ENCODE results near the gene RAB22A.

DNA sequence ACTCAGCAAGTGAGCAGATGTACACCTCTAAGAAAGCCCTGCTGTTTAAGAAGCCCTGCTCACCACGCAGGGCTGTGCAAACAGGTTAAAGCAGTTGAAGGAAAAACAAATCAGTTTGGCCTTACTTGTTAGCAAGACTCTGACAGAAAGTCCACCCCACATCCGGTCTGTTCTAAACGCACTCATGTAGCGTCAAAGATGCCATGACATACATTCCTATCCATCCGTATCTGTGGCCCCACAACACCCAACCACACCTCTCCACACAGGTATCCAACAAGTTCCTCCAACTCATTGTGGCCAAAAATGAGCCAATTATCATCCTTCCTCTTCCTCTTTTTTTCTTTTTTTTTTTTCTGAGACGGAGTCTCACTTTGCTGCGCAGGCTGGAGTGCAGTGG is 22.8 kb upstream of the RAB22A start:
- TF ChIP-seq, protein P1, sequence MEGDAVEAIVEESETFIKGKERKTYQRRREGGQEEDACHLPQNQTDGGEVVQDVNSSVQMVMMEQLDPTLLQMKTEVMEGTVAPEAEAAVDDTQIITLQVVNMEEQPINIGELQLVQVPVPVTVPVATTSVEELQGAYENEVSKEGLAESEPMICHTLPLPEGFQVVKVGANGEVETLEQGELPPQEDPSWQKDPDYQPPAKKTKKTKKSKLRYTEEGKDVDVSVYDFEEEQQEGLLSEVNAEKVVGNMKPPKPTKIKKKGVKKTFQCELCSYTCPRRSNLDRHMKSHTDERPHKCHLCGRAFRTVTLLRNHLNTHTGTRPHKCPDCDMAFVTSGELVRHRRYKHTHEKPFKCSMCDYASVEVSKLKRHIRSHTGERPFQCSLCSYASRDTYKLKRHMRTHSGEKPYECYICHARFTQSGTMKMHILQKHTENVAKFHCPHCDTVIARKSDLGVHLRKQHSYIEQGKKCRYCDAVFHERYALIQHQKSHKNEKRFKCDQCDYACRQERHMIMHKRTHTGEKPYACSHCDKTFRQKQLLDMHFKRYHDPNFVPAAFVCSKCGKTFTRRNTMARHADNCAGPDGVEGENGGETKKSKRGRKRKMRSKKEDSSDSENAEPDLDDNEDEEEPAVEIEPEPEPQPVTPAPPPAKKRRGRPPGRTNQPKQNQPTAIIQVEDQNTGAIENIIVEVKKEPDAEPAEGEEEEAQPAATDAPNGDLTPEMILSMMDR (IDR thresholded peaks at IDR 0.05; ENCODE audit: borderline replicate concordance, extremely low read depth, low read length, poor library complexity, severe bottlenecking), result no peak
- no peak for TF ChIP-seq EZH2 (IDR thresholded peaks at IDR 0.05; ENCODE audit: borderline replicate concordance, low read depth, low read length, severe bottlenecking)

All from DND-41 (cell line).